ENCODE results near the gene TRMT10C.
"Not testable (repeated sequence)": the region's sequence is repeated elsewhere in the genome, so short reads cannot be mapped to it uniquely, and the experiment has no call there.

TRMT10C gene

GRCh38 chr3:101577286-101577685 lies 15.6 kb downstream of the TRMT10C start:
- peaks cover 21% of the 10 kb centered on the region for H3K36me3 ChIP-seq
- H3K4me1 ChIP-seq, result no peaks in the 10 kb centered on the region; the same call in 1 of the 2 replicates
- H3K27me3 ChIP-seq, result no peaks in the 10 kb centered on the region
- no peak for DNase-seq
- H3K4me3 ChIP-seq (ENCODE audit: low read depth, low read length), result no peak overlapping the region
- no peaks in the 10 kb centered on the region for H3K9me3 ChIP-seq
- no peak for TF ChIP-seq CTCF (IDR thresholded peaks at IDR 0.05; ENCODE audit: low read depth, low read length)

- H3K9me3 ChIP-seq, result no peaks in the 10 kb centered on the region
- DNase-seq, result no peak
- H3K27me3 ChIP-seq, result no peaks in the 10 kb centered on the region
- H3K4me3 ChIP-seq (ENCODE audit: low read depth, low read length), result no peak overlapping the region
- peaks cover 66% of the 10 kb centered on the region for H3K36me3 ChIP-seq
- H3K4me1 ChIP-seq, result no peaks in the 10 kb centered on the region
- no peak for TF ChIP-seq CTCF (IDR thresholded peaks at IDR 0.05; ENCODE audit: low read depth, low read length)
Measured at GRCh38 chr3:101588616-101589015, 26.9 kb downstream of the TRMT10C start.

DNA sequence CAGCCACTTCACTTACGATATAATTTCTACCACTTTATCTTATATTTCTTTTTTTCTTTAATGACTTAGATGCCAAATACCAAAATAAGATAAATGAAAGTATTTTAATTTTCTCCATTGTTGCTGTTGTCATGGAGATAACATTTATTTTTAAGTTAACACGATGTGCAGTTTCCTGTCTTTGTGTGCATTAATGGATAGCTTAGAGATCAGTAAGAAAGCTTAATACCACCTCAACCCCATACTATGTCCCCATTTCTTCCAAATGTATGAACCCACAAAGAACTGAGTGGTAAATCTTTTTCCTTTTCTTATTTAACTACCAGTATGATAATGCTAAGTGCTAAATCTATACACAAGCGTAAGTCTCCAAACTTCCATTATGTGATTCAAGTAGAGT lies 29.4 kb downstream of the TRMT10C start:
- no peak overlapping the region for H3K4me3 ChIP-seq (ENCODE audit: low read depth, low read length)
- no peaks in the 10 kb centered on the region for H3K27me3 ChIP-seq
- no peak for DNase-seq
- no peaks in the 10 kb centered on the region for H3K4me1 ChIP-seq
- H3K36me3 ChIP-seq, result peaks cover 47% of the 10 kb centered on the region
- TF ChIP-seq CTCF (IDR thresholded peaks at IDR 0.05; ENCODE audit: low read depth, low read length), result no peak
- H3K9me3 ChIP-seq, result no peaks in the 10 kb centered on the region

GRCh38 chr3:101602731-101603130 lies 41.1 kb downstream of the TRMT10C start:
- TF ChIP-seq CTCF (IDR thresholded peaks at IDR 0.05; ENCODE audit: low read depth, low read length), result no peak
- Histone ChIP-seq H3K9me3 (no peaks in the 10 kb centered on the region), H3K4me1 (no peaks in the 10 kb centered on the region), H3K36me3 (no peaks in the 10 kb centered on the region), H3K27me3 (no peaks in the 10 kb centered on the region), H3K4me3 (ENCODE audit: low read depth, low read length) (no peak overlapping the region)
- DNase-seq, result no peak

DNA sequence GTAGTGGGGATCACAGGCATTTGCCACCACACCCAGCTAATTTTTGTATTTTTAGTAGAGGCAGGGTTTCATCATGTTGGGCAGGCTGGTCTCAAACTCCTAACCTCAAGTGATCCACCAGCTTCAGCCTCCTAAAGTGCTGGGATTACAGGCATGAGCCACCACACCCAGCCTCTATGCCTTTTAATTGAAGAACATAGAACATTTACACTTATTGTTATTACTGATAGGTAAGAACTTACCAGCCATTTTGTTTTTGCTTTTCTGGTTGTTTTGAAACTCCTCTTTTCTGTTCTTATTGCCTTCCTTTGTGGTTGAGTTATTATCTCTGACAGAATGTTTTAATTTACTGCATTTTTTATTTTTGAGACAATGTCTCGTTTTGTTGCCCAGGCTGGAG lies 41.5 kb downstream of the TRMT10C start:
- no peaks in the 10 kb centered on the region for H3K27me3 ChIP-seq
- H3K9me3 ChIP-seq, result no peaks in the 10 kb centered on the region
- no peaks in the 10 kb centered on the region for H3K4me1 ChIP-seq
- H3K36me3 ChIP-seq, result no peaks in the 10 kb centered on the region
- DNase-seq, result no peak
- no peak overlapping the region for H3K4me3 ChIP-seq (ENCODE audit: low read depth, low read length)
- TF ChIP-seq CTCF (IDR thresholded peaks at IDR 0.05; ENCODE audit: low read depth, low read length), result no peak

DNA sequence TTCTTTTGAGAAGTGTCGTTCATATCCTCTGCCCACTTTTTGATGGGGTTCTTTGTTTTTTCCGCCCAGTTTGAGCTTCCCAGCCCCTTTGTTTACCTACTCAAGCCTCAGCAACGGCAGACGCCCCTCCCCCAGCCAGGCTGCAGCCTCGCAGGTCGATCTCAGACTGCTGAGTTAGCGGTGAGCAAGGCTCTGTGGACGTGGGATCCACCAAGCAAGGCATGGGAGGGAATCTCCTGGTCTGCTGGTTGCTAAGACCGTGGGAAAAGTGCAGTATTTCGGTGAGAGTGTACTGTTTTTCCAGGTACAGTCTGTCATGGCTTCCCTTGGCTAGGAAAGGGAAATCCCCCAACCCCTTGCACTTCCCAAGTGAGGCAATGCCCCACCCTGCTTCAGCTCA lies 43.7 kb downstream of the TRMT10C start:
- not testable (repeated sequence) for H3K27me3 ChIP-seq; H3K4me3 ChIP-seq (ENCODE audit: low read depth, low read length); H3K36me3 ChIP-seq; H3K9me3 ChIP-seq; DNase-seq; H3K4me1 ChIP-seq

DNA sequence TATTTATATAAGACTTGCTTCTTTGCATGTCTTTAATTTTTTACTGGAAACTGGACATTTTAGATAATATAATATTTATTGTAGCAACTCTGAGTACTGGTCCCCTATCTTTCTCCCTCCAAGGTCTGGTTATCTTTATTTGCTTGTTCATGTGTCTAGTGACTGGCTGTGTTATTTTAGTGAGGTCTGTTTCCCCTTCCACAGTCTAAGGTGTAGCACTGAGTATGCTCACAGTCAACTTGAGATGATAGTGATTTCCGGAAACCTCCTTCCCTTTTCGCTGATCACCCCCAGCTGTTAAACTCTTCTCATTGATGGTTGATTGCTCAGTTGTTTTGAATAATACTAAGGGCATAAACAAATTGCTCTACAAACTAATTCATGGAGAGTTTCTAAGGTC lies 49.4 kb downstream of the TRMT10C start:
- H3K27me3 ChIP-seq, result no peaks in the 10 kb centered on the region
- H3K4me3 ChIP-seq (ENCODE audit: low read depth, low read length), result no peak overlapping the region
- no peaks in the 10 kb centered on the region for H3K4me1 ChIP-seq
- no peak for TF ChIP-seq CTCF (IDR thresholded peaks at IDR 0.05; ENCODE audit: low read depth, low read length)
- DNase-seq, result no peak
- no peaks in the 10 kb centered on the region for H3K9me3 ChIP-seq
- H3K36me3 ChIP-seq, result no peaks in the 10 kb centered on the region

- H3K4me1 ChIP-seq; DNase-seq; H3K4me3 ChIP-seq (ENCODE audit: low read depth, low read length); H3K27me3 ChIP-seq; H3K9me3 ChIP-seq; H3K36me3 ChIP-seq: not testable (repeated sequence)
Measured at GRCh38 chr3:101613014-101613413, 51.3 kb downstream of the TRMT10C start.
